ENCODE results near the gene LRRC27.
"Not testable (repeated sequence)": the region's sequence is repeated elsewhere in the genome, so short reads cannot be mapped to it uniquely, and the experiment has no call there.

DNA sequence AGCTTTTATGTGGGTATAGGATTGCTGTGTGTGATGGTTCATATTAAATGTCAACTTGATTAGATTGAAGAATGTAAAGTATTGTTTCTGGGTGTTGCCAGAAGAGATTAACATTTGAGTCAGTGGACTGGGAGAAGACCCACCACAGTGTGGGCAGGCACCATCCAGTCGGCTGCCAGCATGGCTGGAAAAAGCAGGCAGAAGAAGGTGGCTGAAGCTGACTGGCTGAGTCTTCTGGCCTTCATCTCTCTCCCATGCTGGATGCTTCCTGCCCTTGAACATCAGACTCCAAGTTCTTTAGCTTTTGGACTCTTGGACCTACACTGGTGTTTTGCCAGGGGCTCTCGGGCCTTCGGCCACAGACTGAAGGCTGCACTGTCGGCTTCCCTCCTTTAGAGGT lies 49.0 kb downstream of the LRRC27 start:
- not testable (repeated sequence) for TF ChIP-seq POLR2AphosphoS5, POLR2A, EP300 (IDR thresholded peaks at IDR 0.05)
- TF ChIP-seq, protein P1, sequence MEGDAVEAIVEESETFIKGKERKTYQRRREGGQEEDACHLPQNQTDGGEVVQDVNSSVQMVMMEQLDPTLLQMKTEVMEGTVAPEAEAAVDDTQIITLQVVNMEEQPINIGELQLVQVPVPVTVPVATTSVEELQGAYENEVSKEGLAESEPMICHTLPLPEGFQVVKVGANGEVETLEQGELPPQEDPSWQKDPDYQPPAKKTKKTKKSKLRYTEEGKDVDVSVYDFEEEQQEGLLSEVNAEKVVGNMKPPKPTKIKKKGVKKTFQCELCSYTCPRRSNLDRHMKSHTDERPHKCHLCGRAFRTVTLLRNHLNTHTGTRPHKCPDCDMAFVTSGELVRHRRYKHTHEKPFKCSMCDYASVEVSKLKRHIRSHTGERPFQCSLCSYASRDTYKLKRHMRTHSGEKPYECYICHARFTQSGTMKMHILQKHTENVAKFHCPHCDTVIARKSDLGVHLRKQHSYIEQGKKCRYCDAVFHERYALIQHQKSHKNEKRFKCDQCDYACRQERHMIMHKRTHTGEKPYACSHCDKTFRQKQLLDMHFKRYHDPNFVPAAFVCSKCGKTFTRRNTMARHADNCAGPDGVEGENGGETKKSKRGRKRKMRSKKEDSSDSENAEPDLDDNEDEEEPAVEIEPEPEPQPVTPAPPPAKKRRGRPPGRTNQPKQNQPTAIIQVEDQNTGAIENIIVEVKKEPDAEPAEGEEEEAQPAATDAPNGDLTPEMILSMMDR (IDR thresholded peaks at IDR 0.05): not testable (repeated sequence)
